ENCODE measurements around the gene ASB1. TPM values are rescaled to one million over a fixed set of nuclear protein-coding genes. Genes with fewer than 3 reads are reported as not detected.

The ASB1 gene
- total RNA-seq, 1 donor from 2014 or later, result 32.0 TPM

GRCh38 chr2:238422940-238423339 lies 3.8 kb upstream of the ASB1 start:
- DNase-seq (ENCODE audit: low read depth), result no peak

GRCh38 chr2:238423561-238424312 lies 3.0 kb upstream of the ASB1 start:
- no peak for DNase-seq (ENCODE audit: low read depth)

GRCh38 chr2:238424313-238424700 lies 2.4 kb upstream of the ASB1 start:
- no peak for DNase-seq (ENCODE audit: low read depth)

GRCh38 chr2:238425505-238425978 lies 1.2 kb upstream of the ASB1 start:
- no peak for DNase-seq (ENCODE audit: low read depth)

- peak; percentile 25 for DNase-seq (ENCODE audit: low read depth)
These were observed 654 bp upstream of the ASB1 start for GRCh38 chr2:238425979-238426567.

- DNase-seq (ENCODE audit: low read depth), result no peak
These were observed 872 bp downstream of the ASB1 start for GRCh38 chr2:238427435-238428162.

- DNase-seq (ENCODE audit: low read depth), result peak; percentile 31
These were observed 2.1 kb downstream of the ASB1 start for GRCh38 chr2:238428866-238429265.

- no peak for DNase-seq (ENCODE audit: low read depth)
These were observed 4.1 kb downstream of the ASB1 start for GRCh38 chr2:238430781-238431180.

GRCh38 chr2:238431456-238431855 lies 4.7 kb downstream of the ASB1 start:
- peak; percentile 64 for DNase-seq (ENCODE audit: low read depth)

- DNase-seq (ENCODE audit: low read depth), result no peak
These were observed 6.7 kb downstream of the ASB1 start for GRCh38 chr2:238433300-238433915.

GRCh38 chr2:238433941-238434845 lies 7.5 kb downstream of the ASB1 start:
- no peak for DNase-seq (ENCODE audit: low read depth)

GRCh38 chr2:238434846-238435751 lies 8.4 kb downstream of the ASB1 start:
- DNase-seq (ENCODE audit: low read depth), result no peak

- no peak for DNase-seq (ENCODE audit: low read depth)
These were observed 9.0 kb downstream of the ASB1 start for GRCh38 chr2:238435752-238436096.

GRCh38 chr2:238438856-238439849 lies 12.4 kb downstream of the ASB1 start:
- DNase-seq (ENCODE audit: low read depth), result peak; percentile 89

GRCh38 chr2:238439917-238440316 lies 13.2 kb downstream of the ASB1 start:
- no peak for DNase-seq (ENCODE audit: low read depth)

GRCh38 chr2:238440331-238440730 lies 13.6 kb downstream of the ASB1 start:
- no peak for DNase-seq (ENCODE audit: low read depth)

GRCh38 chr2:238440767-238441166 lies 14.0 kb downstream of the ASB1 start:
- no peak for DNase-seq (ENCODE audit: low read depth)

GRCh38 chr2:238441262-238442114 lies 14.8 kb downstream of the ASB1 start:
- DNase-seq (ENCODE audit: low read depth), result no peak
